HL-60/S4 (cell line): ENCODE results near the gene MAPT.

Experiments
- in situ Hi-C: fragments of 300-500 bp; cut with MboI; formaldehyde crosslinking; loops from 2 replicates; pipeline ENCODE4 v1.14.3; 2022; ENCODE audit warnings: low sequenced_read_pairs

MAPT gene

GRCh38 chr17:46044286-46044928 is 150.1 kb downstream of the MAPT start:
- in situ Hi-C loops: loop anchor here (10.0 kb wide), 1 partner anchor 60 kb away; no protein-coding TSS in a partner anchor

DNA sequence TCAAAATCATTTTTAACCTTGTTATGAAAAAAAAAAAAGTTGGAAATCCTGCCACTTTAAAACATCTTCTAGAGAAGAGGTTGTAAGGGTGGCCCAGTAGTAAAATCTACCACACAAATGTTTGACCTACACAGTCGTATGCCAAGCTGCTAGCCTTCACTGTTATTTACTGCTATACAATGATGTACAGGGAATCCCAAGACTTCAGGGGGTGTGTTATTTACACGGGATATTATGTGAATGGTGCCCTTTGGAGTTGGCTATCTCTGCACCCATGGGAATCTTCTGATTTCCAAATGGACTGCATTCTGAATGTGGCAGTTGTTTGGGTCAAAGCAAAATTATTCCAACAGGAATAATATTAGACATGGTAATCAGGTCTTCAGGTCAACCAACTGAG is 150.6 kb downstream of the MAPT start:
- in situ Hi-C loops: loop anchor here (10.0 kb wide), 1 partner anchor 60 kb away; no protein-coding TSS in a partner anchor

- in situ Hi-C loops: loop anchor here (10.0 kb wide), 1 partner anchor 59 kb away; no protein-coding TSS in a partner anchor
Measured at GRCh38 chr17:46045639-46046038, 151.3 kb downstream of the MAPT start.

DNA sequence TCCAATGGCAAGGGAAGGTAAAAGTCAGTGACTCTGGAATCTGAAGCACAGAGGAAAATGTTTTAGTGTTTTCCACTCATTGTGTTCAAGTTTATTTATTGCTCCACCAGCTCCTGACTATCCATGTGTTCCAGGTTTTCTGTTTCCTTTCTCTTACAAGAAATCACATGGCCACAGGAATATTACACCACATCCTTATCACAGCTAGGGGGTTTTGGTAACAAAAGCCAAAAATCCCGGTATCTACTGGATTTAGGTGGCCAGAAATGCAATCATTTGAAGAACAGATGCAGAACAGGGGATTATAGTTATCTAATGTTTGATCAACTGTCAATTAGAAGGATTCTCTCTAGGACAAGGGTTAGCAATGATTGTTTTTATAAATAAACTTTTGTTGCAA is 152.6 kb downstream of the MAPT start:
- in situ Hi-C loops: loop anchor here (10.0 kb wide), 1 partner anchor 58 kb away; no protein-coding TSS in a partner anchor

DNA sequence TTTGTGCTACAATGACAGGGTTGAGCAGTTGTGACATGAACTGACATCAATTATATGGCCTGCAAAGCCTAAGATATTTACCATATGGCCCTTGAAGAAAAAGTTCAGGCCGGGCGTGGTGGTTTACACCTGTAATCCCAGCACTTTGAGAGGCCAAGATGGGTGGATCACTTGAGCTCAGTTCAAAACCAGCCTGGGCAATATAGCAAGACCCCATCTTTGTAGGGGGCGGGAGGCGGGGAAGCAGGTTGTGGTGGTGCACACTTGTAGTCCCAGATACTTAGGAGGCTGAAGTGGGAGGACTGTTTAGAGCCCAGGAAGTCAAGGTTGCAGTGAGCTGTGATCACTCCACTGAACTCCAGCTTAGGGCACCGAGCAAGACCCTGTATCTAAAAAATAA is 153.0 kb downstream of the MAPT start:
- in situ Hi-C loops: loop anchor here (10.0 kb wide), 1 partner anchor 57 kb away; no protein-coding TSS in a partner anchor

- in situ Hi-C loops: loop anchor here (10.0 kb wide), 1 partner anchor 57 kb away; no protein-coding TSS in a partner anchor
Measured at GRCh38 chr17:46047856-46048255, 153.5 kb downstream of the MAPT start.

DNA sequence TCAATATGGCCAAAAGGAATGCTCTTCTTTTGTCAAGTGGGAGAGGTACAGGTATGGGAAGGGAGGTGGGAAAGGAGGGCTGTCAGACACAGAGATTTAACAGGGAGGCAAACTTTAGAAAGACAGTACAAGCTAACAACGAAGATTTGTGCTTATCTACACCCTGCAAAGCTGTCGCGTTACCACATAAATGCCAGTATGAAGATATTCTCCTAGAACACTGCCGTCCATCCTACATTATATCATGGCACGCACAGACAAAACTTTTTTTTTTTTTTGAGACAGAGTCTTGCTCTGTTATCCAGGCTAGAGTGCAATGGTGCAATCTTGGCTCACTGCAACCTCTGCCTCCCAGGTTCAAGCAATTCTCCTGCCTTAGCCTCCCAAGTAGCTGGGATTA is 155.3 kb downstream of the MAPT start:
- in situ Hi-C loops: loop anchor here (10.0 kb wide), 2 partner anchors 55 to 135 kb away; no protein-coding TSS in a partner anchor

- in situ Hi-C loops: loop anchor here (10.0 kb wide), 1 partner anchor 131 kb away; no protein-coding TSS in a partner anchor
Measured at GRCh38 chr17:46053911-46054534, 159.7 kb downstream of the MAPT start.

DNA sequence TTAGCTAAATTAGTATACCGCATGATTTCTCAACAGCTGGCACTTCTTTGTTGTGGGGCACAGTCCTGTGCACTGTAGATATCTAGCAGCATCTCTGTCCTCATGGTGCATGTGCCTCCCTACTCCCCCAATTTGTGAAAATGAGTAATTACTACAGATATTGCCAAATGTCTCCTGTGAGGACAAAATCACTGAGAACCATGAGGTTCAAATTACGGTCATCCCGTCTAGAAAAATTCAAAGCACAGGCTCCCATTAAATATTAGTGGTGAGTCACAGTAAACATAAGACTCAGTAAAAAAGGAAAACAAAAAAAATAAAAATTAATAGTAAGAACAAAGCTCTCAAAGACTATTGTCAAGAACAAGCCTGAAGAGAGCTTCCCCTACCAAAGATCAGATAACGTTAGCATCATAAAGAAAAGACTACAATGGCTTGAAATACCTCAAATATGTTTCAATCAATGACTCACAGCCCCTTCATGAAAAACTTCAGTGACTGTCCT is 162.5 kb downstream of the MAPT start:
- in situ Hi-C loops: loop anchor here (10.0 kb wide), 1 partner anchor 128 kb away; no protein-coding TSS in a partner anchor

- in situ Hi-C loops: loop anchor here (10.0 kb wide), 1 partner anchor 127 kb away; no protein-coding TSS in a partner anchor
Measured at GRCh38 chr17:46057366-46057765, 163.0 kb downstream of the MAPT start.

DNA sequence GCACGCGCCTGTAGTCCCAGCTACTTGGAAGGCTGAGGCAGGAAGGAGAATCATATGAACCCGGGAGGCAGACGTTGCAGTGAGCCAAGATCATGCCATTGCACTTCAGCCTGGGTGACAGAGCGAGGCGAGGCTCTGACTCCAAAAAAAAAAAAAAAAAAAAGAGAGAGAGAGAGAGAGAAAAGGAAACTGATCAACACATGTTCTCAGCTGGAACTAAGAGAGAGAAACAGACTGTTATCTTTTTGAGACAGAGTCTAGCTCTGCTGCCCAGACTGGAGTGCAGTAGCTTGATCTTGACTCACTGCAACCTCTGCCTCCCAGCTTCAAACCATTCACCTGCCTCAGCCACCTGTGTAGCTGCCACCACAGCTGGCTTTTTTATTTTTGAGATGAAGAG is 165.1 kb downstream of the MAPT start:
- in situ Hi-C loops: loop anchor here (10.0 kb wide), 1 partner anchor 125 kb away; no protein-coding TSS in a partner anchor

- in situ Hi-C loops: no loop called here
Measured at GRCh38 chr17:46060461-46060860, 166.1 kb downstream of the MAPT start.

DNA sequence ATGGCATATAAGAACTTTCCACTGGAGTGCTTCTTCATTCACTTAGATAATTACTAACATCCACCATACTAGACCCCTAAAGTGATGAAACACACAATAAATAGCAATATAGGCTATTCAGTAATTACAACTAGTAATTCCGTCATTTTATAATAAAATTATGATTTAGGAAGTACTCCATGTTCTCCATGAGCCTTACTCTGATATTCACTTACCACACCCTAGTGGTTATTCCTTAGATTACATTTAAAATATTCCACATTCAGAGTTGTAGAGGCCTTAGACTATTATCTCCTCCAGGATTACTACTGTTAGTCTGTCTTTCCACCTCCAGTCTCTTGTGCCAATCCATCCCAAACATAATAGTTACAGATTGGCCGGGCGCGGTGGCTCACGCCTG is 167.1 kb downstream of the MAPT start:
- in situ Hi-C loops: no loop called here

- in situ Hi-C loops: no loop called here
Measured at GRCh38 chr17:46063241-46063640, 168.9 kb downstream of the MAPT start.

GRCh38 chr17:46064460-46064859 is 170.1 kb downstream of the MAPT start:
- in situ Hi-C loops: no loop called here

- in situ Hi-C loops: no loop called here
Measured at GRCh38 chr17:46071796-46072195, 177.4 kb downstream of the MAPT start.

DNA sequence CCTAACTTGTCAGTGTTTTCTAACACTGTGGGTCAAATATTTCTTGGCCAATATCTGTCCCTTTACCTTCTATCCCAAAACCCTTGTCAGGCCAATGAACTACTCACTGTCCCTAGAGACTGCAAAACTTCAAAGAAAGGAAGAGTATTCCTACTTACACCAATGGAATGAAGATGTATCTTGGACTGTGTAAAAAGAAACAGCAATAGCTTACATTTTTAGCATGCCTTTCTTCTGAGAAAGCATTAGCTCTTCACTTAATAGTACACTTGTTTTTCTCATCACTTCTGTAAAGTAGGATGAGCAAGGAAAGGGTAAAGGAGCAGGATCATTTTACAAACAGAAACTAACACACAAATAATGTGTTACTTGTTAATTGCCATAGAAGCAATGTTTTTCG is 178.6 kb downstream of the MAPT start:
- in situ Hi-C loops: no loop called here

GRCh38 chr17:46074540-46074939 is 180.2 kb downstream of the MAPT start:
- in situ Hi-C loops: no loop called here
